HG03280 (cell line): ENCODE results near the gene PRM3.

Source experiments
- ATAC-seq: cut with Tn5 transposase; IDR thresholded peaks from one replicate; pipeline ENCODE4 v1.9.1; 2021; ENCODE audit warnings: mild to moderate bottlenecking, moderate library complexity; ENCODE audit not compliant: unreplicated experiment

PRM3 gene

DNA sequence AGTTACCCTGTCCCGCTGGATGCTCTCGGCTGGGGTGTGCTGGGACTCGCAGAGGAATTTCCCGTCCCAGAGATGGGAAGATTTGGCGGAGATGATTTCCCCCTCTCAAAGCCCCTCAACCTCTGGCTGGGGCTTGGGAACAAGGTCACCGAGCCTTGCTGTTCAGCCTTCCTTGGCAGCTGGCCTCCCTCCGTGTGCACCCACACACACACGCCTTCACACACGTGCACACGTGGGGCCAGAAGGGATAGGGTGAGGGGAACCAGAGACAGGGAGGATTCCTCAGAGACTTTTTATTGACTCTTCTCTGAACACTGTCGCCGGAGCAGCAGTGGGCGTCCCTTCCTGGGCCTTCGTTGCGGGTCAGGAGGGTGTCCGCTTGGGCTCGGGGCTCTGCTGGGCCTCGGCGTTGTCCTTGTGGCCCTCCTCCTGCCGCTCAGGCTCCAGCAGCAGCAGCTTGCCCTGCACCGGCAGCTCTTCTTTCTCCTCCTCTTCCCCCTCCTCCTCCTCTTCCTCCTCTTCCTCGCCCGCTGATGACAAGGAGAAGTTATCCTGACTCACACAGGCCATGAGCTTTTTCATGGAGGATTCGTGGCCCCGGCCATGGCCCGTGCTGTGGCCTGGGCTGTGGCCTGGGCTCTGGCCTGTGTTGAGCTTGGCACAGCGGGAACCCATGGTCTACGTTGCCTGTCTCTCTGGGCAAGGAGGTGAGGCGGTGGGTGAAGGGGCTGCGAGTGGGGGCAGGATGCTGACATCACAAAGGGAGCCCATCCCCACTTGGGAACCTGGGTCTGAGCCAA lies at the start of gene PRM3:
Gene PRM3, minus strand, starts transcription at position 709 of the 800 bp plus-strand sequence. Its CDS starts 34 bp downstream, at position 675.
- ATAC-seq = no peak

GRCh38 chr16:11322823-11323222 lies 49.4 kb upstream of the PRM3 start:
- no peak for ATAC-seq

DNA sequence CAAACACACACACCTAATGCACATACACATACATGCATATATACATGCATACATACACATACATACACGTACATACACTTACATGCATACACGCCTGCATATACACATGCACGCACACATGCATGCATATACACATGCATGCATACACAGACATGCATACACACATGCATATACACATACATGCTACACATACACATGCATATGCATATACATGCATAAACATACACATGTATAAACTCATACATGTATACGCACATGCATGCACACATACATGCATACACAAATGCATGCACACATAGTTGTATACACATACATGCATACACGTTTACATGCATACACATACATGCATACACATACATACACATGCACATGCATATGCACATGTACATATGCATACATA lies 48.2 kb upstream of the PRM3 start:
- no peak for ATAC-seq

GRCh38 chr16:11320170-11320569 lies 46.7 kb upstream of the PRM3 start:
- ATAC-seq = no peak

DNA sequence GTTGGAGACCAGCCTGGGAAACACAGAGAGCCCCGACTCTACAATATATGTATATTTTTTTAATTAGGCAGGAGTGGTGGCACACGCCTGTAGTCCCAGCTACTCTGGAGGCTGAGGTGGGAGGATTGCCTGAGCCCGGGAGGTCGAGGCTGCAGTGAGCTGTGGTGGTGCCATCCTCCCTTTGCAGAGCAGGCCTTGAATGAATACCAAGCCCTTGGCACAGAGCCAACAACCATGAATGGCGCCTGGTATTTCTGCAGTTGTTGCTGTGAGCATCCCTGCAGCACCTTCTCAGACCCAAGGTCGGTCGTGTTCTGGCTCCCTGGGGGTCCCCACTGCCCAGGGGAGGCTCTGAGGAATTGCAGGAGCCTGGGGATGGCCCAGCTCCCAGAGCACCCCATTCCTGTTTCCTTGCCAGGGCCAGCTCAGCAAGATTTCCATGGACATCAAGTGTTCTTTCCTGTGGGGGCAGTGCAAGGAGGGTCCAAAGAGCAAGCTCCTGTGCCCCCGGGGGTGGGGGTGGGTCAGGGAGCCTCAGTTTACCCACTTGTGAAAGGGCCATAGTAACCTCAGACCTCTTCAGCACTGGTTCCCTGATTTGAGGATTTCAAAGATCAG lies 46.2 kb upstream of the PRM3 start:
- ATAC-seq = no peak

- no peak for ATAC-seq
Measured at GRCh38 chr16:11318817-11319216, 45.4 kb upstream of the PRM3 start.

DNA sequence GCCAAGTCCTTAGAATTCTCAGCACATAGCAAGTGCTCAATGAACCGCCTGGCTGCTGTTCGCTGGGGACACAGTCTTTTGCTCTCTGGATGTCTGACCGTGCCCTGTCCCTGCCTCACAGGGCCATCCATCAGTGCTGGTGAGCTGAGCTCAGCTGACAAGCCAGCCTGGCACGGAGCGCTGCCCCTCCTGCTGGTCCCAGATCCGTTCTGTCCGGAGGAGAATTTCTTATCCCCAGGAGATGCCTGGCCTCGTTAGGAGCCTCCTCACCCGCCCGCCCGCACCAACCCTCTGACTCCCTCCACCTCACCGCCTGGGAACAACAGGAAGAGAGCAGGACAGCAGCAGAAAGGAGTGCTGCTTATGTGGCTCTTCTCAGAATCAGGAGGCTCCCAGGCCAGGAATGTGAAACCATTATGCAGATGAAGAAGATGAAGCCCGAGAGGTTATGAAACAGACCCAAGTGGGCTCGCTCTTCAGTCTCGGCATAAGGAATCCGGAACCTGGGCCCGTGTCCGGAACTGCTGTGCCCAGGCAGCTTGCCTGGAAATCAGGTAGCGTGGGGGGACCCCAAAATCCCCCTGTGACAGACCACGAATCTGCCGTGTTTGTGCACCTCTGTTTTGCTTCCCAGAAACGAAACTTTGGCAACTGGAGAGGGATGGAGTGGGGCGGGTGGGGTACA lies 43.0 kb upstream of the PRM3 start:
- ATAC-seq = no peak

DNA sequence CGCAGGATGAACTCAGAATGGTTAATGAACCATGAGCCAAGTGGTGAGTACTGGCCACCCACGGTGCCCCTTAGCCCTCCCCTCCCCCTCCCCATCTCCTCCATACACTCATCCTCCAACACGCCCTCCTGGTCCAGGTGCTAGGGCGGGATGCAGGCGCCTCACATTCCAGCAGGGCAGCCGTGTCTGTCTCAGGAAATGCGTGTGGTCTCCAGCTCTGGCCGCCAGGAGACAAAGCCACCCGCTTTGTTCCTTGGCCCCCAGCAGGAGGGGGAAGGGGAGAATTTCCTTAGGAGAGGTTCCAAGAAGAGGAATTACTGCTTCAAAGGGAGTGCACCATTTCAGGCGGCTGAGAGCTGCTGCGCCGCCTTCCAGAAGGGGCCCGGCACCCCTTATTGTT lies 42.1 kb upstream of the PRM3 start:
- no peak for ATAC-seq

DNA sequence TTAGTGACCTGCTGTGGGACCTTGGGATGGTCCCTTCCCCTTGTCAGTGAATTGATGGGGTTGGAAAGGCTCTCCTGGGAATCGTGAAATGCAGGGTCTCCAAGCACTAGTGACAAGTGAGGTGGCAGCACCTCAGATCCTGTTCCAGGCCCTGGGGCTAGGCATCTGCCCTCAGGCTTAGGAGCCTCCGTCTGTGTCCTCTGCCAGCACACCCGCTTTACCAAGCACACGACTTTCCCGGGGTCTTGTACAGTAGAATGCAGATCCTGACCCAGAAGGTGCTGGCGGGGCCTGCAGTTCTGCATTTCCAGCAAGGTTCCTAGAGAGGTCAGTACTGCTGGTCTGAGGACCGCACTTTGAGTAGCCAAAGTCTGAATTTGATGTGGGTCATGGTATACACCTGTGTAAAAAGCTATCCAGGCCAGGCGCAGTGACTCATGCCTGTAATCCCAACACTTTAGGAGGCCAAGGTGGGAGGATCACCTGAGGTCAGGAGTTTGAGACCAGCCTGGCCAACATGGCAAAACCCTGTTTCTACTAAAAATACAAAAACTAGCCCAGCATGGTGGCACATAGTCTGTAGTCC lies 41.0 kb upstream of the PRM3 start:
- ATAC-seq = no peak

GRCh38 chr16:11313493-11314308 lies 40.3 kb upstream of the PRM3 start:
- ATAC-seq = no peak

DNA sequence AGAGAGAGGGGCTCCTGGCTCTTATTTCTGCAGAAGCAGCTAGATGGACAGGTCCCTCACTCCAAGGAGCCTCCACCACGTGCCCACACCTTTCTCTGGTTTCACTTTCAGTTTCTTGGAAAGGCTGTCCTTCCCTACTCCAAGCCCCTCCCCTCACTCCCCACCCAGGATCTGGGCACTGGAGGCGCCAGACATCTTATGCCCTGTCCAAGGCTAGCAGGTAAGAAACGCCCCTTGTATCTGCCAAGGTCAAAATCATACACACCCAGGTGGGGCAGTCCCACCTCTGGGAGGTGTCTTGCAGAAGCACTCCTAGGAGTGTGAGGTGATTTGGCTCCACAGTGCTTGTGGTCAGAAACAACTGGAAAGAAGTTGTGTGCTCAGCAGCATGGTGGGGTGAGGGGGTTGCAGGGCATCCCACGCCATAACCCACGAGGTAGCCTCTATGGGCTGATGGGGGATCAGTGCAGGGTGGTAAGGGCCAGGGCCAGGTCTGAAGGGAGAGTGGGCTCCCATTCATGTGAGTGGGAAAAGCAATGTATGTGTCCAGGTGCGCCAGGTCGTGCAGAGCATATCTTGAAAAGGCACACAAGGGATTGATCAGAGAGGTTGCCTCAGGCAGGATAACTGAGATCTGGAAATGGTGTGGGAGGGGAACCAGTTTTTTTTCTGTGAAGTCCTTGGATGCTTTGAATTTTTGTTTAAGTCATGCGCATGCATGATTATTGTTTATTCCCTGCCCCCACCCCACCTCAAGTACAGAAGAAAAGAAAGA lies 39.5 kb upstream of the PRM3 start:
- ATAC-seq = no peak

DNA sequence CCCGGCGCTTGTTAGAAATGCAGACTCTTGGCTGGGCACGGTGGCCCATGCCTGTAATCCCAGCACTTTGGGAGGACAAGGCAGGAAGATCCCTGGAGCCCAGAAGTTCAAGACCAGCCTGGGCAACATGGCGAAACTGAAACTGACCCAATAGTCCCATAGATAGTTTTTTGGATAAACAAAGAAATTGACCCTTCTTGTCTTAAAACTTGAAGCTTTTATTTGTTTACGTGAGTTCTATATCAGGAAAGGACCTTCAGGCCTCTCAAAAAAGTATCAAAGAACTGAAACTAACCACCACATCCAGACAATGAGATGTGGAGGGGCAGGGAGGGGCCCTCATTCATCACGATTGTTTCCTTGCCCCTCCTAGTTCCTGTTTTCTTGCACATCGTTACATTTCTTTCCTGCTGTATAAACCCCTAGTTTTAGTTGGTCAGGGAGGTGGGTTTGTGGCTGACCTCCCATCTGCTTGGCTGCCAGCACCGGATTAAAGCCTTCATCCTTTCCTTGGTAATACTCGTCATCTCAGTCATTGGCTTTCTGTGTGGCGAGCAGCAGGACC lies 37.6 kb upstream of the PRM3 start:
- ATAC-seq = peak; percentile 39

GRCh38 chr16:11310634-11310977 lies 37.2 kb upstream of the PRM3 start:
- ATAC-seq = no peak

DNA sequence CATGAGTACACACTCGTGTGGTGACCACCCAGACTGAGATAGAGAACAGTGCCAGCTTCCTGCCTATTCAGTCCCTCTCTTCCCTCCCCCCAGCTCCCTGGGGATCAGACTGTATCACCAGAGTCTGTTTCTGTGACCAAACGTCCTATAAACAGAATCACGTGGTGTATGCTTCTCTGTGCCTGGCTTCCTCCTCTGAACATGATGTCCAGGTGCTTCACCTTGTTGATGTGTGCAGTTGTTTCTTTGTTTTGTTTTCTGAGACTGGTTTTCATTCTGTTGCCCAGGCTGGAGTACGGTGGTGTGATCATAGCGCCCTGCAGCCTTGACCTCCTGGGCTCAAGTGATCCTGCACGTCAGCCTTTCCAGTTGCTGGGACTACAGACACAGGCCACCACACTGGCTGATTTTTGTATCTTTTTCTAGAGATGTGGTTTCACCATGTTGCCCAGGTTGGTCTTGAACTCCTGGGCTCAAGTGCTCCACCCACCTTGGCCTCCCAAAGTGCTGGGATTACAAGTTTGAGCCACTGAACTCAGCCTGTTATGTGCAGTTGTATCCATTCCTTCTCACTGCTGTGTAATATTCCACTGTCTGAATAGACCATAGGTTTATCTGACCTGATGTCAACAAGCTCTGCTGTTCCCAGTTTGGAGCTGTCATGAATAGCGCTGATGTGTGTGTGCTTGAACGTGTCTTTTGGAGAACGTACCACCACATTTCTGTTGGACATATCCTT lies 36.6 kb upstream of the PRM3 start:
- ATAC-seq = peak; percentile 48

- ATAC-seq = no peak
Measured at GRCh38 chr16:11308493-11309283, 35.3 kb upstream of the PRM3 start.

DNA sequence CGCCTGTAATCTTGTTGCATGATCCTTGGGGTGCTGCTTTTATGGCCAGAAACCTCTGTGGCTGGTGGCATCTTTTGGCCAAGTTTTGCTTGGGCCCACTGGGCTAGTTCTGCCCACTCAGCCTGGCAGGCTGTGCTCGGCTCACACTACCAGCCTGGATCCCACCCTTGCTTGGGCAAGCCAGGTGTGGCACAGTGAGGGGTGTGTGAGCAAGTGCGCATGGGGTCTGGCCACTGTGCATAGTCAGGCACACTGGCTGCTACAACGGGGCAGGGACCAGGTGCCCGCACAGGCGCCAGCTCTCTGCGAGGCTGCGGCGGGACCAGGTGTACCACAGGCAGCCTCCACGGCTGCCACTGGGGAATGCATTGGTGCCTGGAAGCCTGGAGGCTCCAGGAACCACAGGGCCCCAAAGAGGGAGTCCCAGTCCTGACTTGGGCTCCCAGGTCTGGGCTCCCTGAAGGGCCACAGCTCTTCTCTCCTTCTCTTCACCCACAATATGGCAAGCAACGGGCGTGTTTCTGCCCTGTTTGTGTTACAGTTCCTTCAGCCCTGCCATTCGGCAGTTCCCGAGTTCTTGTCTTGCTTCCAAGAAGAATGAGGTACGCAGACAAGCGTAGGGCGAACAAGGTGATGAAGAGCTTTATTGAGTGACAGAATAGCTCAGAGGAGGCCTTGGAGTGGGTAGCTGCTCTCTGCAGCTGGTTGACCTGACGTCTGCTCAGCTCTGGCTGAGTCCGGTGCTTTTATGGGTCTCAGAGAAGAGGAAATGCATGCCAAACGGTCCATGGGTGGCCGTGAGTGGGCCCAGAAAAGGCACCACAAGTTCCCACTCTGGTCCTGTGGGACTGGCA lies 34.4 kb upstream of the PRM3 start:
- ATAC-seq = no peak

DNA sequence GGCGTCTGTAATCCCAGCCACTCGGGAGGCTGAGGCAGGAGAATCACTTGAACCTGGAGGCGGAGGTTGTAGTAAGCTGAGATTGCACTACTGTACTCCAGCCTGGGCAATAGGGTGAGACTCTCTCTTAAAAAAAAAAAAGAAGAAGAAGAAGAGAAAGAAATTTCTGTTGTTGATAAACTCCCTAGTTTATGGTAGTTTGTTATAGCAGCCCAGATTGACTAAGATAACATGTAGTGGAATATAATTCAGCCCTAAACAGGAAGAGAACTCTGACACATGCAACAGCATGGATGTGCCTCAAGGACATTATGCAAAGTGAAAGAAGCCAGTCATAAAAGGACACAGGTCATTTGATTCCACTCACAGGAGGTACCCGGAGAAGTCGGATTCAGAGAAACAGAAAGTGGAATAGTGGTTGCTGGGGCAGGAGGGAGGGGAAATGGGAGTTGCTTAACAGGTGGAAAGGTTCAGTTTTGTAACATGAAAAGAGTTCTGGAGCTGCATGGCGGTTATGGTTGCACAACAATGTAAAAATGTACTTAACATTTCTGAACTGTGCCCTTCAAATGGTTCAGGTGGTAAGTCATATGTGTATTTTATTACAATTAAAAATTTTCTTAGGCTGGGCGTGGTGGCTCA lies 33.7 kb upstream of the PRM3 start:
- ATAC-seq = no peak
